GM21529 (cell line): ENCODE data around the gene ZBTB7B.

ENCODE experiments used
- ATAC-seq: cut with Tn5 transposase; IDR thresholded peaks from one replicate; pipeline ENCODE4 v1.9.1; 2021; ENCODE audit not compliant: unreplicated experiment

Gene ZBTB7B

DNA sequence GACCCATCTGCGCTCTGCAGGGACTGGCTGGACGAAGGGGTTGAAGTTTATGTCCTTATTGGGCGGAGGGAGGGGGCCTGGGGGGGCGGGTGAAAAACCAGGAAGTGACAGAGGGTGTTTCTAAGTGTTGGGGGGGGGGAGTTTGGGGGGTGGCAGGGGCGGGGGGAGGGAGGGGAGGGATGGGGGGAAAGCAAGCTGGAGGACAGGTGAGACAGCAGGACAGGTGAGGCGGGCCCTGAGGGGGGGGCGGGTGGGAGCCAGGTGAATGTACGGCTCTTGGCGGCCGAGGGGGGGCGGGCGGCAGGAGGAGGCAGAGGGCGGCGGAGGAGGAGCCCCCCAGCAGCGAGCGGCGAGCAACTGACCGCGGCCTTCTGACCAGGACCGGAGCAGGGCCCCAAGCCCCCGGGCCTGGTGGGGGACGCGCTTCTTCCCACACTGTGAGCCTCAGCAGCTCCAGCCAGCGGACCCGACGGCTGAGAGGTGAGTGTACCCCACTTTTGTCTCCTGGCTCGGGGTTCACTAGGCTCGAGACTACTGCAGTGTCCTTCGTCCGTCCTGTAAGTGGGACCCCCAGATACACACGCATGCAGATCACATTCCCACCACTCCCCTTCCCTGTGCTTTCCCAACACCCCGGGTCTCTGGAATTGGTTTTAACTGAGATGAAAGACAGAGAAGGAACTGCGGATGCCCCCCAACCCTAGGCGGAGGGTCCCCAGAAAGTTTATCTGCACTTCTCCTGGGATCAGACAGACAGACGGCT, at the start of gene ZBTB7B:
TSS of gene ZBTB7B (plus strand) at position 339 of the 763 bp plus-strand sequence. CDS start 11,859 bp downstream, outside the sequence.
- ATAC-seq = no peak

- ATAC-seq = no peak
These were observed 49.0 kb upstream of the ZBTB7B start for GRCh38 chr1:154953611-154954038.

DNA sequence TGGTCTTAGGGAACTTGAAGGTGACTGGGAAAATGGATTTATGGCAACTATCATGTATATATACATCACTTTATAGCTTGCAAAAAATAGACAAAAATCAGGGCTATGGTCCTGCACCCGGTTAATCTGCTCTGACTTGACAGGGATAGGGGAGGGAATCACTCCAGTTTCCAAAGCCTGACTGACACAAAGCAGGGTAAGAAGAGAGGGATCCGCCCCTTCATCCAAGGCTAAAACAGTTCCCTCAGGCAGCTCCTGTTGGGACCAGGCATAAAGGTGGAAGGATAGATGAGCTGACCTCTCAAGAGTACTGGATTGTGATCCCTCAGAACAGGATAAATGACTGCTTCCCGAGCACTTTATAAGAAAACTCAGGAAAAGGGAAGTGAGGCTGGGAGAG, 48.1 kb upstream of the ZBTB7B start:
- no peak for ATAC-seq

DNA sequence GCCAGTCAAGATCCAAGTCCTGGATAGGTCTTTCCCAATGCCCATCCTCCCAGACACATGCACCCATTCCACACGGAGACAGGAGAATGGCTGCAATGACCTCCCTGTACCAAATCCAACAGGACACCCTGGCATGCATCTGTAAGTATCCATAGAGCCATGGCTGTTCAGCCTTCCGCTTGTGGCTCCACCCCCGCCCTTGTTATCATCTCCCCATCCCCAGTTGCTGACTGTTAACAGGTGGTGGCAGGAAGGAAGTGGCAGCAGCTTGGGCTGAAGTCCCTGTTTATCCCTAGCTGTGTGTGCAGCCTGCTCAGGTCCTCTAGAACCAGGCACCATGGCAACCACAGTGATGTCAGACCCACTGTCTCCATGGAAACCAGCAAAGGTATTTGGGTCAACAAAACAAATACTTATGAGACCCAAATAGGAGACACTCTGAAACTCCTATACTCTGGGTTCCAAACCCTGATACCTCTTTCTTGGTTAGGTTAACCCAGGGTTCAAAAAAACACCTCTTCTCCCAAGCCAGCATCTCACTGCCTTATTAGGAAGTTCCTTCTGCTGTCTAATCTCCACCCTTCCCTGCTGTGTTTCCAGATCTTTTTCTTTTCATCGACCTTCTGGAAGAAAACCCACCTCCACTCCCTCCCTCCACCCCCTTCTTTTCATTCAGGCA, 47.4 kb upstream of the ZBTB7B start:
- peak; percentile 66 for ATAC-seq

DNA sequence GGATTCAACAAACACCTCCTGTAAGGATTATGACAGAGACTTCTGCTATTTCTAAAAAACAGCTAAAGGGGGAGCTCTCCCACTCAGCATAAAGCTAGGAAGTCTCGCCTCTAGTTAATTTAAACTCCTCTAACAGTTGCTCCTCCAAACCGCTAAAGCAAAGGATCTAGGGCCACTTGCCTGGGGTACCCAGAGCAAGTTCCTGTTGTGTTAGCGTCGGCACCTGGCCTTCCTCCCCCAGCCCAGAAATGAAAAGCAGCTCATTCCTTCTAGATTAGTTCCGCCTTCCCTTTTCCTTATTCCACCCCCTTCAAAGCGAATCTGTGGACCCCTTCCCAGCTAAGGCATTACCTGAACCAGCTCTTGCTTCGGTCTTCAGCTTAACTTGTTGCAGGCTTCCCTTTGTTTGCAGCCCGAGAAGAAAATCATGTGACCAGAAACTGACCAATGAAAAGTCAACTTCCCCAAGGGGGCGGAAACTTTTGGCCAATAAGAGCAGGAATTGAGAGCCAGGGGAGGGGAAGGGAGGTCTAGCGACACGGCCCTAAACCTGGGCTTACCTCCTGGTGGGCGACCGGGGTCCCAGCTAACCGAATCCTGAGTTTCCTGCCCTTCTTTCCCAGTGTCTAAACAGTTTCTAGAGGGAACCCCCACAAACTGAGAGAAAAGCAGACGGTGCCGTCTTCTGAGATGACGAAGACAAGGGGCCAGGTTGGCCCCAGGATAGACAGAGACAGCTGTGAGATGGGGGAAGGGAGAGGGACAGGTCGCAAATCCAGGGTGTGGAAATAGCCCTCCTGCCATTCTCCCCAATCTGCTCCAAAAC, 46.7 kb upstream of the ZBTB7B start, which contains the start of gene PBXIP1:
TSS of gene PBXIP1 (minus strand) at position 382 of the 826 bp plus-strand sequence. CDS start 2,378 bp downstream, outside the sequence.
- ATAC-seq = peak; percentile 68

DNA sequence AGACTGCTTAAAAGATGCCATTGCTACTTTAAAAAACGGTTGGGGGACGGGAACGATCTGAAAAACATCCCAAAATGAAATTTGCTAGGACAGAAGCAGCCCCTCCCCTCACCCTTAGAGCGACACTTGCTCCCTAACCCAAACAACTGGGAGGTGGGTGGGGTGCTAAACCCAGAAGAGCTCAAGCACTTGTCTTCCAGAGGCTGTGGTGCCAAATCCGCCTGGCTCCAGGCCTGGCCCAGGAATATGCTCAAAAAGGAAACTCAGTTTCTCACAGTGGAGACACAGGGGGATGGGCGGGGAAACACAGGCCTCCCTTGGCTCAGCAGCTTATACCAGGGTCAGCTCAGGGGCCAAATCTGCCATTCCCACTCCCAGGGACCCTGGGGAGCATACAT, 46.1 kb upstream of the ZBTB7B start:
- ATAC-seq = no peak

GRCh38 chr1:154957091-154957657, 45.4 kb upstream of the ZBTB7B start:
- ATAC-seq = no peak

DNA sequence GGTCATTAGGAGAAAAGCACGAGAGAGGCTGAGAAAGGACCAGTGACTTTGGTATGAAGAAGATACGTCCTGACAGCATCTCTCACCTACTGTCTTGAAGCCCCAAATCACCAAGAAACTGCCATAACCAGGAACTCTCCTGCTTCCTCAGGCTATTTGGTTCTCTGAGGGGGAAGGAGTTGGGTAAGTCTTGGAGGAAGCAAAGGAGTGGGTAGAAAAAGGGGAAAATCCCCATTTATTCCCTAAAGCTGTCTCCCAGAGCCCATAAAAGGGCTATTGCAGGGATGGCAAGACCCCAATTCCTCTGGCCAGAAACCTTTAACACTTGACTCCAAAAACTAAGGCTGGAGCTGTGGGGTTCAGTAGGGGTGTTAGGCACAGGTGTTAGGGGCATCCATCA, 44.6 kb upstream of the ZBTB7B start:
- ATAC-seq = no peak

GRCh38 chr1:154958681-154959425, 43.7 kb upstream of the ZBTB7B start:
- no peak for ATAC-seq

GRCh38 chr1:154959426-154959780, 43.2 kb upstream of the ZBTB7B start:
- no peak for ATAC-seq

DNA sequence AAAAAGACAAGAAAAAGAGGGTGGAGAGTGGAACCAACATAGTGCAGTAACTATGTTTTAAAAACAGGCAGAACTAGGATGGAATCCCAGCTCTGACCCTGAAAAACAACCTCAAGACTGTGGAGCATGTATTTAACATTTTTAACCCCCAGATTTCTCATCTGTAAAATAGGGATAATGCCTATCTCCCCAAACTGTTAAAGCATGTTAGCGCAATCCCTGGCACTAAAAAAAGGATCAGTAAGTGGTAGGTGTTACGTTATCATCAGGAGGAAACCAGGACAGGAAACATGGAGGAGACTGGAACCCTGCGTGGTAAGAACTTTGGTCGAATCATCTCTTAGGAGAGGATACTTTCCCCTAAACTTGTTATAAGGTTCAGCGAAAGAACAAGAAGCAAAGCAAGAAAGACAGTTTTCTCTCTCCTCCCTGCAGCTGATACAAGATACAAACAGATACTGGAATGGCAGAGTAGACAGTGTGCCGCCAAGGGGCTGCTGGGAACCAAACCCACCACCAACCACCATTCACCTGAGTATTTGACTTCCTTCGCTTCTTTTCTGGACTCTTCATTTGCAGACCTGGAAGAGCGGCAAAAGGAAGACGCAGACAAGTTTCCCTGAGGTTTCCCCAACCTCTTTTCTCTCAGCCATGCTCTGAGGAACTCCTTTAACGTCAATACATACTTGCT, 42.0 kb upstream of the ZBTB7B start:
- ATAC-seq = no peak

- ATAC-seq = peak; percentile 74
These were observed 41.1 kb upstream of the ZBTB7B start, which contains the start of gene PYGO2 for GRCh38 chr1:154961207-154962155. PYGO2 (minus strand) TSS chr1:154961782; CDS start chr1:154961576, 206 bp downstream.

DNA sequence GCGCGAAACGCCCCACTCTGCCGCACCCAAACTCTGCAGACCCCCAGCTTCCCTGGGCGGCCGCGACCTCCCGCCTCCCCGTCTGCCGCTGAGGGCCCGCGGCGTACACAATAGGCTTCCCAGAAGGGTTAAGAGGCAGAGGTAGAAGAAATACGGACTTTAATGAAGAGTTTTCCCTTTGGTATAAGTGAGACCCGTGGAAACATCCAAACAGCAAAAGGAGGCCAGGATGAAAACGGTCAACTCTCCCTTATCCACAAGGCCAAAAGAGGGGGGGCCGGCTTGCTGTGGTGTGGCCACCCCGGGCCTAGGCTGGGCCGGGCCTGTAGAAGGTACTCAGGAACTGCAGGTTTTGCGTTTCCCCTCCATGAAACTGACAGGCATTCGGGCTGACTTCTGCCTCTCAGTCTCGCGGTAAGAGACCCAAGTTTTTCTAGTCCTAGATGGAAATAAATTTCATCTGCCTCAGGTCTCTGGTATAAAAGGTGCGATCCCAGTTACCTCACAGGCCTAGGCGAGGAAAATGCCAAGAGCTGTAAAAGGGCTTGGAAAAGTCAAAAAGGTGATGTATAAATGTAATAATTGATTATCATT, 40.3 kb upstream of the ZBTB7B start:
- ATAC-seq = no peak

GRCh38 chr1:154962795-154963330, 39.7 kb upstream of the ZBTB7B start:
- ATAC-seq = no peak

DNA sequence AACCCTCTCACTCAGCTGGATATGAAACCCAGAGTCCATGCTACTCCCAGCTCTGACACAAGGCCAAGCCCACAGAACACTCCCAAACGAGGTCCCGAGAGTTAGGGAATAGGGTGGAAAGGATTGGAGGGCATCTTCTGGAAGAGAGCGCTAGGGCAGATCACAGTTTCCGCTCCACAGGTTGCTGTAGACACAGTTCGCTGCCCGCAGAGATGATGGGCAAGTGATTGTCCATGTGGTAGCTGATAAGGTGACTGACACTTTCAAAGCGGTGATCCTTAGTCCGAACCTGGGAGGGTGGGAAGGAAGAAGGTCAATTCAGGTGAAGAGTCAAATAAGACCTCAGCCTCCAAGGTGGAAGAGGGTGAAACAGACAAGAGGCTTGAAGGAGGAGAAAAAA, 39.0 kb upstream of the ZBTB7B start:
- no peak for ATAC-seq

GRCh38 chr1:154964359-154964758, 38.2 kb upstream of the ZBTB7B start:
- no peak for ATAC-seq

DNA sequence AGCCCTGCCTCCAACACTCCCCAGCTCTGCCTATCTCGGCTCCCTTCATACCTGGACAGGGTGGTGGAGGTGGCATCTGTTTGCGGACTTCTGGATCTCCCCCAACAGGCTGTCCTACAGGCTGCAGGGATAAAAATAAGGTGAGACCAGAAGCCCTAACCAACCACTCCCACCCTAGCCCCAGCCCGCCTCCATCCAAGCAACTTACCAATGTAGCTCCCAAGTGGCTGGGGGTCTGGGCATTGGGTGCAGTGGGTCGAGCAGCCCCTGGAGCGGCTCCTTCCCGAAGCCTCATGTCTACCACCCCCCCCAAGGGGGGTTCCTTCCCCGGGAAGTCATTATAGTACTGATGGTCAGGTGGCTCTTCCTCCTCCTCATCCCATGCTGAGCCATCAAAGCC, 36.5 kb upstream of the ZBTB7B start:
- ATAC-seq = no peak

DNA sequence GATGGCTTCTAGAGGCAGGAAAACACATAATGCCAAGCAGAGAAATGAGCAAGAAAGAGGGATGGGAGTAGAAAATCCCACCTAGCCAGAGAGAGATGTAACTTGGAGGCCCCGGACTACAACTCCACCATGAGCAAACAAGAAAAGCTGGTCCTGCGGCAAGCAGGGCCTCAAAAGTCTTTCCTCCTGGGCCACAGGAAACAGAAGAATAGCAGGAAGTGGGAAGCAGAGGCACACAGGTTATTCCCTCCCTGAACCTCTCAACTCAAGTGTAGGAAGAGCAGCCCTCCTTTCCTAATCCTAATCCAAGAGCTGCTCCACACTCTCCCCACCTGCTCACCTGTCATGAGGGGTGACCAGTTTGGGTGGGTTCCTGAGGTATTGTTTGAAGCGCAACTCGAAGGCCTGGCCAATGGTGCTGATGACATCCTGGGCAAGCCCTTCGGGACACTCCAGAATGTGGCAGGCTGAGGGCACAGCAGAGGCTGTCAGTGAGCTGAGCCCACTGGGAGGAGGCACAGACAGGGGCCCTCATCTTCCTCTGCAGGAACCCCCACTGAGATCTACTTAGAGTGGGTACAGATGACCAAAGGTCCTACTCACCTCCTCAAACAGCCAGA, 35.2 kb upstream of the ZBTB7B start:
- ATAC-seq = no peak
